Heart right ventricle (tissue), 16 donors: ENCODE results near the gene KIF16B. TPM values are rescaled to one million over a fixed set of nuclear protein-coding genes. Genes with fewer than 3 reads are reported as not detected.
A peak's percentile ranks its signal among the peaks of the same experiment; 100 is the strongest.

Experiments used
- ATAC-seq, 8 donors: fragments of 200-7000 bp; cut with Tn5 transposase; one replicate each; pipeline ENCODE4 v1.9.1; 2020; ENCODE audit warnings: mild to moderate bottlenecking in 8 of 8, moderate library complexity in 8 of 8, moderate number of reproducible peaks in 1 of 8
- DNase-seq, 2 donors: peaks; one replicate each; pipeline ENCODE4 v3.0.0-alpha.2; 2020
- H3K27ac ChIP-seq, 10 donors: fragments of 200-600 bp; sonication (generic) in 2 of 10; one replicate each; pipeline versions ENCODE4 v1.5.0 to v1.8.0; 2020 to 2022; ENCODE audit warnings: mild to moderate bottlenecking in 3 of 10
- H3K27me3 ChIP-seq, 7 donors: fragments of 200-600 bp; one replicate each; pipeline ENCODE4 v1.8.0; 2021 to 2022; ENCODE audit warnings: mild to moderate bottlenecking in 2 of 7
- H3K36me3 ChIP-seq, 9 donors: fragments of 200-600 bp; sonication (generic) in 1 of 9; one replicate each; pipeline versions ENCODE4 v1.5.0 to v1.8.0; 2020 to 2022; ENCODE audit warnings: mild to moderate bottlenecking in 2 of 9
- H3K4me1 ChIP-seq, 9 donors: fragments of 200-600 bp; sonication (generic) in 1 of 9; one replicate each; pipeline versions ENCODE4 v1.5.0 to v1.8.0; 2020 to 2022; ENCODE audit warnings: mild to moderate bottlenecking in 4 of 9
- H3K4me3 ChIP-seq, 10 donors: fragments of 200-600 bp; sonication (generic) in 2 of 10; one replicate each; pipeline versions ENCODE4 v1.5.0 to v1.8.0; 2020 to 2022; ENCODE audit warnings: mild to moderate bottlenecking in 7 of 10, moderate library complexity in 2 of 10
- H3K9me3 ChIP-seq, 11 donors: fragments of 200-600 bp in 10 of 11; sonication (generic) in 2 of 11; one replicate each; pipeline versions ENCODE4 v1.5.0 to v1.8.0; 2013 to 2022; ENCODE audit warnings: mild to moderate bottlenecking in 2 of 11, control low read depth in 1 of 11, moderate library complexity in 1 of 11
- CTCF ChIP-seq, 9 donors: fragments of 200-600 bp; sonication (generic) in 2 of 9; IDR thresholded peaks; one replicate each; pipeline versions ENCODE4 v1.5.0 to v1.8.0; 2021 to 2022; ENCODE audit warnings: antibody characterized with exemption in 9 of 9, mild to moderate bottlenecking in 5 of 9, moderate library complexity in 1 of 9
- WGBS, 2 donors: extraction: QIAGEN DNeasy Blood & Tissue Kit; methylation state at CpG; one replicate each; pipeline ENCODE4 v1.1.7; 2013; ENCODE audit warnings: inconsistent platforms in 1 of 2; 5-methylcytosine and 5-hydroxymethylcytosine counted together
- intact Hi-C, 10 donors: fragments of 100-400 bp; cut with DNase I; formaldehyde crosslinking; loops; one replicate each; pipeline versions ENCODE4 v1.11.1 to v1.14.2; 2022
- polyA plus RNA-seq, 2 donors: library from polyadenylated mRNA; stranded (reverse); fragments of 200-250 nt; gene quantifications; one replicate each; pipeline ENCODE4 v1.2.3, GENCODE V29; 2013
- total RNA-seq, 10 donors: library from RNA; stranded (reverse); fragmentation: NEBNext Ultra II Directional in 3 of 10; extraction: Animal tissue kit (Norgen Biotek cat#: 25700) in 3 of 10; gene quantifications; one replicate each; pipeline versions ENCODE4 v1.2.1 to v1.2.4, GENCODE V29; 2021 to 2023
- donor health status: Arrhythmogenic right ventricular cardiomyopathy.
- donor health status: ischemic (EF 13 %, LVEDD 7.1; RV severe dilation, severe dysfunction).
- donor health status: healthy with polysubstance abuse.
- donor health status: DM: no; HTN: yes; CAD: no.
- donor health status: DM: no; HTN: no; CAD: no.
- donor health status: ischemic (EF 25% LVEDD 6.9; RV normal size, moderate dysfunction).
- donor health status: ischemic (EF 25% LVEDD 5.7; RV mildly dilated, moderate dysfunction).
- donor health status: healthy.
- donor health status: DM: yes; HTN: yes; CAD: no.
- donor health status: Ischemic cardiomyopathy.
- donor health status: ischemic (EF 35%, LVEDD 5.7; RV mildly dilated, moderate dysfunction).
- donor health status: nonischemic (EF 11% LVEDD 7.7; RV severe dilation, severe dysfunction).
- donor health status: DM: yes; HTN: yes; CAD: no.
- donor health status: PGD.
- donor health status: ischemic (EF 29% LVEDD 5.4; RV normal size, mild dysfunction).
- donor health status: nonischemic (EF 23%, LVEDD 6.1; RV moderate dilation, normal function).

Gene KIF16B
- total and polyA plus RNA-seq, 12 donors: 9.7 to 22.5 (median 17.9) TPM

GRCh38 chr20:16405254-16405653, 168.0 kb downstream of the KIF16B start:
- DNase-seq: no peak
- ATAC-seq: no peak
- Histone ChIP-seq H3K9me3 (peaks cover 0 to 2% (median 0%) of the 10 kb centered on the region in 11 donors), H3K4me3 (no peak overlapping the region), H3K36me3 (peaks cover 0 to 45% (median 4%) of the 10 kb centered on the region in 9 donors), H3K27ac (no peak overlapping the region), H3K27me3 (no peaks in the 10 kb centered on the region), H3K4me1 (peaks cover 0 to 15% (median 0%) of the 10 kb centered on the region in 9 donors)
- intact Hi-C loops: no loop called here
- no peak for TF ChIP-seq CTCF (IDR thresholded peaks at IDR 0.05)
- WGBS, 2 donors: 77 to 82% methylated on average over 6 of the region's 6 CpGs

- no peak for TF ChIP-seq CTCF (IDR thresholded peaks at IDR 0.05)
- Histone ChIP-seq H3K36me3 (peaks cover 0 to 48% (median 4%) of the 10 kb centered on the region in 9 donors), H3K9me3 (no peaks in the 10 kb centered on the region), H3K4me3 (no peak overlapping the region), H3K27ac (no peak overlapping the region), H3K27me3 (no peaks in the 10 kb centered on the region), H3K4me1 (peaks cover 0 to 15% (median 0%) of the 10 kb centered on the region in 9 donors)
- no peak for DNase-seq
- ATAC-seq: peak in 4 of 8 donors; percentile 52 to 63 (median 52)
- 85% methylated on average over 9 of the region's 9 CpGs for WGBS, 2 donors
- intact Hi-C loops: no loop called here
Measured at GRCh38 chr20:16404640-16405039, 168.6 kb downstream of the KIF16B start.

GRCh38 chr20:16404171-16404570, 169.1 kb downstream of the KIF16B start:
- ATAC-seq (no peak), DNase-seq (no peak)
- 89 to 92% methylated on average over 5 of the region's 5 CpGs for WGBS, 2 donors
- no peak overlapping the region for H3K4me3 ChIP-seq
- no peaks in the 10 kb centered on the region for H3K27me3 ChIP-seq
- peaks cover 0 to 15% (median 0%) of the 10 kb centered on the region in 9 donors for H3K4me1 ChIP-seq
- no peak for TF ChIP-seq CTCF (IDR thresholded peaks at IDR 0.05)
- intact Hi-C loops: no loop called here
- H3K27ac ChIP-seq: no peak overlapping the region
- H3K9me3 ChIP-seq: no peaks in the 10 kb centered on the region
- peaks cover 0 to 49% (median 4%) of the 10 kb centered on the region in 9 donors for H3K36me3 ChIP-seq

- intact Hi-C loops: no loop called here
- Histone ChIP-seq H3K27me3 (no peaks in the 10 kb centered on the region), H3K4me1 (peaks cover 6 to 27% (median 11%) of the 10 kb centered on the region in 9 donors), H3K9me3 (no peaks in the 10 kb centered on the region), H3K4me3 (no peak overlapping the region), H3K27ac (no peak overlapping the region), H3K36me3 (peaks cover 0 to 36% (median 4%) of the 10 kb centered on the region in 9 donors)
- no peak for ATAC-seq
- DNase-seq: no peak
- no peak for TF ChIP-seq CTCF (IDR thresholded peaks at IDR 0.05)
Measured at GRCh38 chr20:16400234-16400633, 173.0 kb downstream of the KIF16B start.
